ENCODE results near the gene CCDC61. TPM values are rescaled to one million over a fixed set of nuclear protein-coding genes. Genes with fewer than 3 reads are reported as not detected.

The CCDC61 gene
- total RNA-seq, 1 donor from 2014 or later = 31.2 TPM

DNA sequence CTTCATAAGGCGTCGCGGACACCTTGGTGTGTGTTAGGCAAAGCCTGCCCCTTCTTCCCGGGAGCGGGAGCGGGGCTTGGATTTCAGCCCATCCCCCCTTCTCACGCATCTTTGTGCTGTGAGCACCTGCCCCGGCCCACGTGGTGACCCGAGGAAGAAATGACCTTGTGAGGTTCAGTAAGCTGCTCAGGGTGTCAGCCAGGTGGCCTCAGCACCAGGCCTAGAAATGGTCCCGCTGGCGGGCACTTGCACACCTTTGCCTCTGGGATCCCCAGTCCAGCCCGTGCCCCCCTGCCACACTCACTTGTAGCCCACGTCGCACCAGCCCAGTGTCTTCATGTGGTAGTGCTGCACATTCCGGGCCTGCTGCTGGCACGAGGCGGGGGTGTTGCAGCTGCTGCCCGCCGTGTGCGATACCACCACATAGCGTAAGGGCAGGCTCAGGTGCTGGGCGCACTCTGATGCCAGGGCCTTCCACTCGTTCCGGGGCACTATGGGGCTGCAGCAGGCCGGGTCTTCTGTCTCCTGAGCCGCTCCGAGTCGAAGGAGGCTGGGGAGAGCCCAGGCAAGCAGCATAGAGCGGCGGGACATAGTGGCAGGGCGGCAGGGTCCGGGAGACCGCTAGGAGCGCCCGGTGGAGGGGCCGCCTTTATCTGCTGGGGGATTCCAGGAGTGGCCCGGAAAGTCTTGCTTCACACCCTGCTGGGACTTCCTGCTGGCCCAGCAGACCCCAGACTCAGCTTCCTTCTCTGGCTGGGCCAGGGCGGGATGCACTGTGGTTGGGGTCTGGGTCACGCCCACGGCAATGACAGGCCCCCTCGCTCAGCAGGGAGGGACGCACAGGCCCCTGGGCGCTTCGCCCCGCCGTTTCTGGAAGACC lies 27.4 kb downstream of the CCDC61 start, which contains the start of gene PGLYRP1:
Gene PGLYRP1 (minus strand): TSS at position 623 of the 880 bp plus-strand sequence. CDS start 32 bp downstream, at position 591.
- DNase-seq (ENCODE audit: low spot score) = no peak
- Mint-ChIP-seq H3K27me3 (ENCODE audit: low read depth) (peaks cover 24% of the 10 kb centered on the region), H3K27ac (no peak within 1 kb of the TSS), H3K36me3 (ENCODE audit: low read depth) (no peaks in the 10 kb centered on the region), H3K9me3 (no peaks in the 10 kb centered on the region), H3K4me1 (ENCODE audit: low read depth) (peaks cover 13% of the 10 kb centered on the region), H3K4me3 (ENCODE audit: low read depth) (no peak within 1 kb of the TSS)
- intact Hi-C loops (cut with micrococcal nuclease) = no loop called here

DNA sequence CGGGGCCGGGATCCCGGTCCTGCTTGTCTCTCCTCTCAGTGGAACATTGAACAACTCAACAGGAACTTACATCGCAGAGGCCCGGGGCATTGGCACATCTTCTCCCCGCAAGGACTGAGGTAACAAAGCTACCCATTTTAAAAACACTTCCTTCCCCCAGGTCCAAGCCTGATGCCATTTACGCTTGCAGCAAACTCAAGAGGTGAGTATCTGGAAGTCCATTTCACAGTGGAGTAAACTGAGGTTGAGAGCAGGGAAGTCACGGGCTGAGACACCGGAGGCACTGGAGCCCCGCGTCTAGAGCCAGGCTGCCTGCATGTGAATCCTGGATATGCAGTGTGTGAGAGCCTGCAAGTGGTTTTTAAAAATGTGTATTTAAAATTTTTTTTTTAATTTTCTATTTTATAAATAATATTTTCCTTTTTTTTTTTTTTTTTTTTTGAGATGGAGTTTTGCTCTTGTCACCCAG lies 28.1 kb downstream of the CCDC61 start:
- H3K27me3 Mint-ChIP-seq (ENCODE audit: low read depth) = peaks cover 24% of the 10 kb centered on the region
- H3K36me3 Mint-ChIP-seq (ENCODE audit: low read depth) = no peaks in the 10 kb centered on the region
- no peak overlapping the region for H3K27ac Mint-ChIP-seq
- no peak overlapping the region for H3K4me3 Mint-ChIP-seq (ENCODE audit: low read depth)
- no peaks in the 10 kb centered on the region for H3K9me3 Mint-ChIP-seq
- no peak for DNase-seq (ENCODE audit: low spot score)
- peaks cover 13% of the 10 kb centered on the region for H3K4me1 Mint-ChIP-seq (ENCODE audit: low read depth)
- intact Hi-C loops (cut with micrococcal nuclease) = no loop called here

DNA sequence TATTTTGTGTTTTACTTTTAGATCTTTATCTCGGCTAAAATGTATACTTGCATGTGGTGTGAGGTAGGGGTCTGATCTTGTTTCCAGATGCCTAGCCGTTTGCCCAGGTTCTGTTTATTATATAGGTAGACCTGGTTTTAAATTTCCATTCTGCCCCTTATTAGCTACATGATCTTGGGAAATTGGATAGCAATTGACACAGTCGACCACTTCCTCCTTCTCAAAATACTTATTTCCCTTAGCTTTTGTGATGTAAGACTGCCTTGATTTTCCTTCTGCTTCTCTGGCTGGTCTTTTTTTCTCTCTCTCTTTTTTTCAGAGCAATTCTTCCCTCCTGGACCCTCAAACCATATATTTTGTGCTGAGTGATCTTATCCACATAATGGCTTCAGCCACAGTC lies 30.6 kb downstream of the CCDC61 start:
- Mint-ChIP-seq H3K4me1 (ENCODE audit: low read depth) (peaks cover 15% of the 10 kb centered on the region), H3K4me3 (ENCODE audit: low read depth) (no peak overlapping the region), H3K27me3 (ENCODE audit: low read depth) (peaks cover 32% of the 10 kb centered on the region), H3K36me3 (ENCODE audit: low read depth) (no peaks in the 10 kb centered on the region), H3K27ac (no peak overlapping the region), H3K9me3 (no peaks in the 10 kb centered on the region)
- DNase-seq (ENCODE audit: low spot score) = no peak
- intact Hi-C loops (cut with micrococcal nuclease) = no loop called here

DNA sequence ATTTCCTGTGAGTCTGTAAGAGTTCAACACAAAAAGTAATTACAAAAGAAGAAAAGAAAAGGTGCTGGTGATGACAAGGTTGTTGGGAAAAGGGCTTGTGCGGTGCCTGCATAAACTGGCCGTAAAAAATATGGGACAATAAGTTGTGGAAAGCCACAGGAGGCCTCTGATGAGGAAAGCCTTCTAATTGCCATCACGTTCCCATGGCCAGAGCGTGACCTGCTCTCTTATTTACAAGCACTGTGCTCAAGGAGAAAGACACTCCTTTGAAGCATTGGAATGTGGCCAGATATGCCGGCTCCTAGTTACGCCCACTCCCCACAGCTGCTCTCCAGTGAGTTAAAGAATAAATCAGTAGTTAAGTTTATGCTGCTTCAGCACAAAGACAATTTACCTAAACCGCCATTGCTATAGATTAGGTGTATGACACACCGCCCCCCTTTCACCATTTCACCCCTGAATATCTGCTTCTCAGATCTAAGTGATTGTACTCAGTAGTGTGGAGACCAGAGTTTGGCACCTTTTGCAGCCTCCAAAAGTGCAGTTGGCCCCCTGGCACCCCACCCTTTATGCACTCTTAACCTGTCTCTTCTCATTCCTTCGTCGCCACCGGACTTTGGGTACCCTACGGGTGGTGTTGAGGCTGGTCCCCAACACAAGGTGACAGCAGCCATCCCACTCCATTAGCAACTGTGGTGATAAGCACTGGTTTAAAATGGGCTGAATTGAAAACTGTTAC lies 35.7 kb downstream of the CCDC61 start:
- DNase-seq (ENCODE audit: low spot score) = no peak
- H3K4me1 Mint-ChIP-seq (ENCODE audit: low read depth) = peaks cover 11% of the 10 kb centered on the region
- no peaks in the 10 kb centered on the region for H3K36me3 Mint-ChIP-seq (ENCODE audit: low read depth)
- no peak overlapping the region for H3K27ac Mint-ChIP-seq
- H3K4me3 Mint-ChIP-seq (ENCODE audit: low read depth) = no peak overlapping the region
- H3K9me3 Mint-ChIP-seq = no peaks in the 10 kb centered on the region
- intact Hi-C loops (cut with micrococcal nuclease) = no loop called here
- peaks cover 18% of the 10 kb centered on the region for H3K27me3 Mint-ChIP-seq (ENCODE audit: low read depth)

DNA sequence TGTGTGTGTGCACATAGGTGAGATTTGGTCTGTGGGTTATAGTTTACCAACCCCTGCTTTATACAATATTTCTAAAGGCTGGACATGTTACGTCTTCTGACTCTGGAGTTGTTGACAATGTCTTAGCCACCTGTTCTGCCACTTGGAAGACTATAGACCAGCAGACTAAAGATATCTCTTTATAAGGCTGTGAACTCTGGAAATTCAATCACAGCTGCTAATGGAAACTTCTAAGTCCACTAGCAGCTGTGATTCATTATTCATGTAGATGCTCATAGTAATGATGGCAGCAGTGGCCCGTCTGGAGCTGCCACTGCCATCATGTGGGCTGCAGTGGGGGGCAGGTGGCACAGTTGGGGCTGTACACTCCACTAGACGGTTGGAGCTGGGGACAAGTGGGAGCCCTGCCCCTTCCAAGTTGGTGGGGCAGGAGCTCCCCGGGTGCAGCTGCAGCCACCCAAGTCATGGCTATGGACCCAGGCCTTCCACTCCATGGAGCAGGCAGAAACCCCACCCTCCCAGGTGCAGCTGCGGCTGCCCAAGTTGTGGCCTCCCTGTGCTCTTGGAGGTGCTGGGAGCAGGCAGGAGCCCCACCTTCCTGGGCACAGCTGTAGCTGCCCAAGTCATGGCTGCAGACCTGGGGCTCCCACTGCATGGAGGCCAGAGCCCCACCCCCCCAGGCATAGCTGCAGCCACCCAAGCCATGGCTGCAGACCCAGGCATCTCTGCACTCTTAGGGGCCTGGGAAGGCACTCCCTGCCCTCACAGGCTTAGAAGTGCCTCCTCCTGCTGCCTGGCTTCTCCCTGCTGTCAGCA lies 36.7 kb downstream of the CCDC61 start:
- H3K9me3 Mint-ChIP-seq = no peaks in the 10 kb centered on the region
- H3K4me3 Mint-ChIP-seq (ENCODE audit: low read depth) = no peak overlapping the region
- peaks cover 2% of the 10 kb centered on the region for H3K4me1 Mint-ChIP-seq (ENCODE audit: low read depth)
- intact Hi-C loops (cut with micrococcal nuclease) = no loop called here
- H3K27me3 Mint-ChIP-seq (ENCODE audit: low read depth) = peaks cover 14% of the 10 kb centered on the region
- DNase-seq (ENCODE audit: low spot score) = no peak
- H3K36me3 Mint-ChIP-seq (ENCODE audit: low read depth) = no peaks in the 10 kb centered on the region
- no peak overlapping the region for H3K27ac Mint-ChIP-seq

DNA sequence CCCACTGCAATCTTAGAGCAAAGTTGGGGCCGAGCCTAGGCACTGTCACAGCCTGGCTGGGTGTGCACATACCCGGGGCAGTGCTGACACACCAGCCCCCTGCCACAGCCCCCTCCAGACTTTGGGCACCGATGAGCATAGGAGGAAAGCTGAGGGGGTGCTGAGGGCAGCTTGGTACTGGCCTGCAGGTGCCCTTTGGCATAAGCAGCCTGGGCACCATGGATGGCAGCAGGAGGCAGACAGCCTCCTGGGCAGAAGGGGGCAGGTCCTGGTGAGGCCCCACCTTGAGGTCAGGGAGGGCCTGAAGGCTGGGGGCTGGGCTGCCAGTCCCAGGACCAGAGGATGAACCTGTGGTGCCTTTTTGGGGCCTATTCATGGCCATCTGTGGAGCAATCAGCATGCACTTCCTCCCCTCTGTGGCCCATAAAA lies 37.3 kb downstream of the CCDC61 start:
- Mint-ChIP-seq H3K4me1 (ENCODE audit: low read depth) (peaks cover 2% of the 10 kb centered on the region), H3K27ac (no peak overlapping the region), H3K27me3 (ENCODE audit: low read depth) (peaks cover 14% of the 10 kb centered on the region), H3K36me3 (ENCODE audit: low read depth) (no peaks in the 10 kb centered on the region), H3K9me3 (no peaks in the 10 kb centered on the region), H3K4me3 (ENCODE audit: low read depth) (no peak overlapping the region)
- no peak for DNase-seq (ENCODE audit: low spot score)
- intact Hi-C loops (cut with micrococcal nuclease) = no loop called here

DNA sequence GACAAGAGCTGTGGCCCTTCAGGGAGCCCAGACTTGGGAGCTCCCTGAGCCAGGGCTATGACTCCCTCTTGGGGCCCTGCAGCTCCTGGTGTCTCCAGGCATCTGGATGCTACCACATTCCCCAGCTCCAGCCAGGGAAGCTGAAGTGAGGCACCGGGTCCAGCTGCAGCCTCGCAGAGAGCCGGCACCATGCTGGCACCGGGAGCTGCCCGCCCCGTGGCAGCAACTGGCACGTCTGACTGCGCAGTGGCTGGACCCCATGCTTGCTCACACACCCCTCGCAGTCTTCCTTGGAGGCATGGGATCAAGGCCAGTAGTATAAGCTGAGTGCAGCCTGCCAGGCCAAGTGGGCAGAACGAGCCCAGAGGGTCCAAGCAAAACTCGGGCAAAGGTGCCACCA lies 38.1 kb downstream of the CCDC61 start:
- Mint-ChIP-seq H3K4me1 (ENCODE audit: low read depth) (peaks cover 2% of the 10 kb centered on the region), H3K27ac (no peak overlapping the region), H3K27me3 (ENCODE audit: low read depth) (peaks cover 14% of the 10 kb centered on the region), H3K9me3 (no peaks in the 10 kb centered on the region), H3K36me3 (ENCODE audit: low read depth) (no peaks in the 10 kb centered on the region), H3K4me3 (ENCODE audit: low read depth) (no peak overlapping the region)
- intact Hi-C loops (cut with micrococcal nuclease) = no loop called here
- DNase-seq (ENCODE audit: low spot score) = no peak

DNA sequence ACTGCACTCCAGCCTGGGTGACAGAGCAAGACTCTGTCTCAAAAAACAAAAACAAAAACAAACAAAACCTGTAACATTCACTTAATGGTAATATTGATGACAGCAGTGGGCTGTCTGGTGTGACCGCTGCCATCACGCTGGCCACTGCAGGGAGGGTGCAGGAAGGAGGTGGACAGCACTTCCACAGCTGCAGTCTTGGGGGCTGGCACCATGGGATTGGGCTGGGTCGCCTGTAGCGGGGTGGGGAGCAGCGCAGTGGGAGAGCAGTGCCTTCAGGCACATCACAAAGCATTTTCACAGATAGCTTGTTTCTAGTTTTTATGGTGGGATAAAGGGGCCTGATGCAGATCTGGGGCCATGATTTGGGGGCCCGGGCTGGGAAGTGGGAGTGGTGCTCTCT lies 40.3 kb downstream of the CCDC61 start:
- no peaks in the 10 kb centered on the region for H3K4me1 Mint-ChIP-seq (ENCODE audit: low read depth)
- H3K36me3 Mint-ChIP-seq (ENCODE audit: low read depth) = no peaks in the 10 kb centered on the region
- no peaks in the 10 kb centered on the region for H3K9me3 Mint-ChIP-seq
- DNase-seq (ENCODE audit: low spot score) = no peak
- peaks cover 11% of the 10 kb centered on the region for H3K27me3 Mint-ChIP-seq (ENCODE audit: low read depth)
- no peak overlapping the region for H3K4me3 Mint-ChIP-seq (ENCODE audit: low read depth)
- intact Hi-C loops (cut with micrococcal nuclease) = no loop called here
- no peak overlapping the region for H3K27ac Mint-ChIP-seq

DNA sequence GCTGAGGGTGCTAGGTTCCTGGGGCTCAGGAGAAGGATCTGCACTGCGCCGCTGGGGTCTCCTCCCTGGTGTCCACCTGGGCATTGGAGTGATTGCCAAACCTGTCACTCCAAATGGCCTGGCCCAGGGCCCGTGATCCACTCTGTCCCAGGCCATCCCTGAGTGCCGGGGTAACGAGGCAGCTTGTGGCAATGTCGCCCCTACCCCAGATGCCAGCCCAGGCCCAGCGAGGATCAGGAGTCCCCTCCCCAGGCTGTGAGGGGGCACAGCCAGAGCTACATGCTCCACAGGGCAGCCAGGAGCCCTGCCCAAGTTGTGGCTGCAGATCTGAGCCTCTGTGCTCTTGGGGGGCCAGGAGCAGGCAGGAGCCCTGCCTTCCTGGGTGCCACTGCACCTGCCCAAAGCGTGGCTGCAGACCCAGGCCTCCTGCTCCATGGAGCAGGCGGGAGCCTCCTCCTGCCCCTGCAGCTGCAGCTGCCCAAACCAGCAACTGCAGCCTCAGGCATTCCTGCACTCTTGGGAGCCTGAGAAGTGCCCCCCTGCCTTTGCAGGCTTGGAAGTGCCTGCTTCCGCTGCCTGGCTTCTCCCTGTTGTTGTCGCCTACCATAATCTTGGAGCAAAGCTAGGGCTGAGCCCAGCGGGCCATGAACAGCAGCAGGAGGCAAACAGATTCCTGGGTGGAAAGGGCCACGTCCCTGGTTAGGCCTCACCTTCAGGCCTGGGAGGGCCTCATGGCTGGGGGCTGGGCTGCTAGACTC lies 40.9 kb downstream of the CCDC61 start:
- no peaks in the 10 kb centered on the region for H3K9me3 Mint-ChIP-seq
- no peaks in the 10 kb centered on the region for H3K4me1 Mint-ChIP-seq (ENCODE audit: low read depth)
- no peak for DNase-seq (ENCODE audit: low spot score)
- H3K4me3 Mint-ChIP-seq (ENCODE audit: low read depth) = no peak overlapping the region
- intact Hi-C loops (cut with micrococcal nuclease) = no loop called here
- H3K36me3 Mint-ChIP-seq (ENCODE audit: low read depth) = no peaks in the 10 kb centered on the region
- H3K27ac Mint-ChIP-seq = no peak overlapping the region
- H3K27me3 Mint-ChIP-seq (ENCODE audit: low read depth) = peaks cover 9% of the 10 kb centered on the region

DNA sequence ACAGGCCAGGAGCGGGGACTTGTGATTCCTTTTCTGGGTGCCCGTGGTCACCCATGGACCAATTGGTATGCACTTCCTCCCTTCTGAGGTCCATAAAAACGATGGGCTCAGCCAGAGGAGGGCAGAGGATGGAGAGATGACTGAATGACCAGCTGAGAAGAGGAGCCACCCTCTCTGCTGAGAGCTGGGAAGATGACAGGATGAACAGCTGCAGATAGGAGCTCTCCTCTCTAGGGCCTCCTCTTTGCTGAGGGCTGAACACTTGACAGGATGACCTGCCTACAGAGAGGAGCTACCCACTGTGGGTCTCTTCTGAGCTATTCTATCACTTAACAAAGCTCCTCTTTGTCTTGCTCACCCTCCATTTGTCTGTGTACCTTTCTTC lies 41.5 kb downstream of the CCDC61 start:
- no peaks in the 10 kb centered on the region for H3K4me1 Mint-ChIP-seq (ENCODE audit: low read depth)
- peaks cover 7% of the 10 kb centered on the region for H3K27me3 Mint-ChIP-seq (ENCODE audit: low read depth)
- H3K4me3 Mint-ChIP-seq (ENCODE audit: low read depth) = no peak overlapping the region
- H3K36me3 Mint-ChIP-seq (ENCODE audit: low read depth) = no peaks in the 10 kb centered on the region
- no peak overlapping the region for H3K27ac Mint-ChIP-seq
- DNase-seq (ENCODE audit: low spot score) = no peak
- H3K9me3 Mint-ChIP-seq = no peaks in the 10 kb centered on the region
- intact Hi-C loops (cut with micrococcal nuclease) = no loop called here

DNA sequence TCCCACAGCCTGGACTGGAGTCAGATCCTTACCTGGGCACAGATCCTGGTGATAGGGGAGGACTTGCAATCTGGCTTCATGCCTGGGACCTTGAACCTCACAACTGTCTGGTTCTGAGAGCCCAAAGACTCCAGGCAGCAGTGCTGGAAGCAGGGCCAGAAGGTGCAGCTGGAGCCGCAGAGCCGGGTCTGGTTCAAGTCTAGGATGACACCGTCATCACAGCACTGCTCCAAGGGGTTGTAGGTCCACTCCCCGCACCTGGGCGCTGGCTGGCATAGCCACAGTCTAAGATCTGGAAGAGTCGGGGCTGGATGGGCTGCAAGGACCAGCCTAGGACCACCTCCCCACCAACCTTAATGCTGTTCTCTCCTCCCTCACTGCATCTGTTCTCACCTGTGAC lies 44.9 kb downstream of the CCDC61 start:
- Mint-ChIP-seq H3K4me3 (ENCODE audit: low read depth) (no peak overlapping the region), H3K27me3 (ENCODE audit: low read depth) (peaks cover 19% of the 10 kb centered on the region), H3K4me1 (ENCODE audit: low read depth) (no peaks in the 10 kb centered on the region), H3K27ac (no peak overlapping the region), H3K36me3 (ENCODE audit: low read depth) (no peaks in the 10 kb centered on the region), H3K9me3 (no peaks in the 10 kb centered on the region)
- intact Hi-C loops (cut with micrococcal nuclease) = no loop called here
- no peak for DNase-seq (ENCODE audit: low spot score)

DNA sequence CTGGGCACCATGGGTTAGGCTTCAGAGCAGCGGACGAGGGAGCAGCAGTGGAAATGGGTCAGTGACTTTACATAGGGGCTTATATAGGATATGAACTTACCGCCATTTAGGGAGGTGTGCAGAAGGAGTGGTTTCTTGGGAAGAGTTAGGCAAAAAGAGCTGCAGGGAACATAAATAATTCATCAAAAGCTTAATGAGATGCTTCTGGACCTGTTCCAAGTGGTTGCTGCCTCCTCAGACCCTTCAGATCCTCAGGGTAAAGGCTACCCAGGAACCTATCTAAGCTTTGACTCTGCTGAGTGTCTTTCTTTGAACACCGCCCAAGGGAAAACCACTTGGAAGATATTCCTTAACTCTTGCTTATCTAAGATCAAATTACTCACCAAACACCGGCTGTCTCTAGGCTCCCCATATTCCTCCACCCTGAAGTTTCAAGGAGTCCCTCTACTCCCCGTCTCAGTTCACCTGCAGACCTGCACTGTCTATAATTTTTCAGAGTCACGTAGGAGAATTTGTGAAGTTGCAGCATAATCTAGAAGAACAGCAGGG lies 45.8 kb downstream of the CCDC61 start, which contains the start of gene IGFL4:
Gene IGFL4 (minus strand): TSS at position 51 of the 549 bp plus-strand sequence. CDS start 40 bp downstream, at position 11.
- H3K4me3 Mint-ChIP-seq (ENCODE audit: low read depth) = no peak within 1 kb of the TSS
- no peaks in the 10 kb centered on the region for H3K36me3 Mint-ChIP-seq (ENCODE audit: low read depth)
- H3K27ac Mint-ChIP-seq = no peak within 1 kb of the TSS
- no peak for DNase-seq (ENCODE audit: low spot score)
- peaks cover 26% of the 10 kb centered on the region for H3K27me3 Mint-ChIP-seq (ENCODE audit: low read depth)
- H3K9me3 Mint-ChIP-seq = no peaks in the 10 kb centered on the region
- no peaks in the 10 kb centered on the region for H3K4me1 Mint-ChIP-seq (ENCODE audit: low read depth)
- intact Hi-C loops (cut with micrococcal nuclease) = no loop called here
